H1 (cell line): Measurements from ENCODE around the gene PHLDA1. TPM values are rescaled to one million over a fixed set of nuclear protein-coding genes. Genes with fewer than 3 reads are reported as not detected.

Source experiments
- CTCF ChIA-PET: fragments of 300-600 bp; sonication (Branson Sonifier 250); formaldehyde crosslinking; loops from one replicate; lab custom pipeline; 2021; ENCODE audit not compliant: partially characterized antibody; lab: Charles Lee
- POLR2A ChIA-PET: fragments of 300-600 bp; sonication (Branson Sonifier 250); formaldehyde crosslinking; loops from one replicate; lab custom pipeline; 2021; ENCODE audit warnings: inconsistent platforms; ENCODE audit not compliant: partially characterized antibody; lab: Charles Lee
- DNase-seq, 2 experiments: peaks; one replicate each; pipeline versions ENCODE4 v3.0.0 to v3.0.0-alpha.2; 2010 to 2022; ENCODE audit warnings: low spot score in 2 of 2, low read depth in 1 of 2, mixed read lengths in 1 of 2
- FAIRE-seq: peaks from 2 replicates; lab custom pipeline; 2011; peaks lifted over from hg19 to GRCh38; lab: Jason Lieb, UNC
- H2AFZ ChIP-seq: 2 replicates; pipeline ENCODE4 v1.8.1; 2012; ENCODE audit warnings: low read length, inconsistent platforms
- H2AK5ac ChIP-seq: 2 replicates; pipeline ENCODE4 v1.6.1; 2013; ENCODE audit warnings: low read depth, low read length
- H2BK120ac ChIP-seq: replicated peaks from 2 replicates; pipeline ENCODE3; 2013; ENCODE audit warnings: low read depth, low read length, inconsistent platforms
- H2BK12ac ChIP-seq: 2 replicates; pipeline ENCODE4 v1.6.1; 2013; ENCODE audit warnings: low read depth, low read length
- H2BK15ac ChIP-seq: 2 replicates; pipeline ENCODE4 v1.6.1; 2013; ENCODE audit warnings: low read length
- H2BK20ac ChIP-seq: 2 replicates; pipeline ENCODE4 v1.6.1; 2013; ENCODE audit warnings: low read length
- H2BK5ac ChIP-seq: 2 replicates; pipeline ENCODE4 v1.6.1; 2013; ENCODE audit warnings: low read depth, low read length
- H3K14ac ChIP-seq: 2 replicates; pipeline ENCODE4 v1.6.1; 2013; ENCODE audit warnings: inconsistent platforms; ENCODE audit not compliant: insufficient read length
- H3K18ac ChIP-seq: 2 replicates; pipeline ENCODE4 v1.6.1; 2013; ENCODE audit warnings: low read length; ENCODE audit errors: extremely low read depth
- H3K23ac ChIP-seq: 2 replicates; pipeline ENCODE4 v1.6.1; 2013; ENCODE audit warnings: inconsistent platforms; ENCODE audit not compliant: insufficient read length
- H3K23me2 ChIP-seq: 2 replicates; pipeline ENCODE4 v1.6.1; 2013; ENCODE audit warnings: low read depth, low read length
- H3K27ac ChIP-seq: 2 replicates; pipeline ENCODE4 v1.6.1; 2011; ENCODE audit warnings: low read depth, low read length, inconsistent platforms
- H3K27me3 ChIP-seq, 4 experiments: replicated peaks in 1 of 4; 1 replicate in 1 of 4; 2 replicates in 3 of 4; pipeline versions ENCODE4 v1.6.1 to v1.8.1; 2011 to 2013; ENCODE audit warnings: low read length in 3 of 4, mild to moderate bottlenecking in 3 of 4, inconsistent platforms in 2 of 4, mixed read lengths in 2 of 4, moderate library complexity in 1 of 4; ENCODE audit not compliant: control insufficient read depth in 3 of 4, insufficient read depth in 3 of 4; ENCODE audit errors: extremely low read depth in 1 of 4
- H3K36me3 ChIP-seq, 4 experiments: 2 replicates each; pipeline versions ENCODE4 v1.6.1 to v1.8.1; 2011 to 2013; ENCODE audit warnings: mild to moderate bottlenecking in 4 of 4, low read length in 3 of 4, moderate library complexity in 2 of 4, control low read depth in 1 of 4, inconsistent platforms in 1 of 4; ENCODE audit not compliant: insufficient read depth in 4 of 4, control insufficient read depth in 2 of 4
- H3K4ac ChIP-seq: replicated peaks from 2 replicates; pipeline ENCODE3; 2013; ENCODE audit warnings: low read length, low read depth, mixed read lengths, inconsistent platforms; ENCODE audit not compliant: insufficient read length
- H3K4me1 ChIP-seq, 4 experiments: replicated peaks in 1 of 4; 1 replicate in 1 of 4; 2 replicates in 3 of 4; pipeline versions ENCODE4 v1.6.1 to v1.8.1; 2011 to 2013; ENCODE audit warnings: low read length in 3 of 4, inconsistent platforms in 2 of 4, mixed read lengths in 1 of 4; ENCODE audit not compliant: insufficient read depth in 4 of 4, control insufficient read depth in 3 of 4
- H3K4me2 ChIP-seq, 2 experiments: 2 replicates each; pipeline versions ENCODE4 v1.6.1 to v1.8.1; 2011 to 2013; ENCODE audit warnings: low read depth in 2 of 2, low read length in 2 of 2, control low read depth in 1 of 2, inconsistent platforms in 1 of 2, mild to moderate bottlenecking in 1 of 2; ENCODE audit not compliant: insufficient read depth in 1 of 2
- H3K4me3 ChIP-seq, 4 experiments: fragments of 200-600, 300-600 bp in 1 of 4; sonication (generic), shearing (Covaris generic), sonication (Bioruptor Twin) in 1 of 4; 2 replicates each; pipeline versions ENCODE4 v1.5.1 to v1.8.1; 2011 to 2016; ENCODE audit warnings: low read length in 4 of 4, low read depth in 3 of 4, control low read depth in 2 of 4, inconsistent platforms in 2 of 4, mild to moderate bottlenecking in 2 of 4, mixed read lengths in 1 of 4, moderate library complexity in 1 of 4; ENCODE audit not compliant: insufficient read depth in 2 of 4; ENCODE audit errors: extremely low read depth in 1 of 4
- H3K56ac ChIP-seq: replicated peaks from 2 replicates; pipeline ENCODE3; 2013; ENCODE audit warnings: low read depth, mild to moderate bottlenecking, mixed read lengths, low read length, inconsistent platforms; ENCODE audit not compliant: insufficient read length
- H3K79me1 ChIP-seq: 2 replicates; pipeline ENCODE4 v1.6.1; 2013; ENCODE audit warnings: low read depth, low read length, control low read depth
- H3K79me2 ChIP-seq, 2 experiments: 2 replicates each; pipeline versions ENCODE4 v1.6.1 to v1.8.1; 2012 to 2013; ENCODE audit warnings: low read length in 2 of 2, mild to moderate bottlenecking in 2 of 2, inconsistent platforms in 1 of 2; ENCODE audit not compliant: insufficient read depth in 2 of 2, control insufficient read depth in 1 of 2
- H3K9ac ChIP-seq, 4 experiments: replicated peaks in 1 of 4; 1 replicate in 1 of 4; 2 replicates in 3 of 4; pipeline versions ENCODE4 v1.6.1 to v1.8.1; 2011 to 2013; ENCODE audit warnings: low read depth in 3 of 4, low read length in 3 of 4, control low read depth in 2 of 4, mild to moderate bottlenecking in 2 of 4, moderate library complexity in 2 of 4, inconsistent platforms in 1 of 4; ENCODE audit errors: extremely low read depth in 1 of 4
- H3K9me3 ChIP-seq, 2 experiments: 2 replicates each; pipeline versions ENCODE4 v1.6.1 to v1.8.1; 2012 to 2013; ENCODE audit warnings: mild to moderate bottlenecking in 2 of 2, moderate library complexity in 2 of 2, control low read depth in 1 of 2, inconsistent platforms in 1 of 2, low read depth in 1 of 2, low read length in 1 of 2, mixed read lengths in 1 of 2; ENCODE audit not compliant: insufficient read depth in 2 of 2
- H4K20me1 ChIP-seq, 2 experiments: replicated peaks in 1 of 2; 2 replicates each; pipeline versions ENCODE3 to v1.8.1; 2011 to 2013; ENCODE audit warnings: inconsistent platforms in 2 of 2, low read length in 2 of 2, mild to moderate bottlenecking in 1 of 2; ENCODE audit not compliant: insufficient read depth in 2 of 2, control insufficient read depth in 1 of 2
- H4K5ac ChIP-seq: 2 replicates; pipeline ENCODE4 v1.6.1; 2013; ENCODE audit warnings: low read length, low read depth, mixed read lengths, inconsistent platforms; ENCODE audit not compliant: insufficient read length
- H4K8ac ChIP-seq: 2 replicates; pipeline ENCODE4 v1.8.0; 2013; ENCODE audit warnings: mild to moderate bottlenecking, moderate library complexity, low read length, inconsistent platforms; ENCODE audit not compliant: insufficient read depth; ENCODE audit errors: extremely low read depth
- H4K91ac ChIP-seq: replicated peaks from 2 replicates; pipeline ENCODE3; 2013; ENCODE audit warnings: low read length, mixed read lengths, inconsistent platforms; ENCODE audit not compliant: insufficient read length
- EGR1 ChIP-seq: IDR thresholded peaks from 2 replicates; pipeline ENCODE4 v1.6.1; 2011; ENCODE audit warnings: low read depth, low read length, borderline replicate concordance
- GABPA ChIP-seq: IDR thresholded peaks from 2 replicates; pipeline ENCODE4 v1.6.1; 2011; ENCODE audit warnings: mild to moderate bottlenecking, low read length, moderate library complexity, borderline replicate concordance; ENCODE audit not compliant: insufficient read depth
- HDAC2 ChIP-seq, 2 experiments: fragments of 300-600 bp in 1 of 2; sonication (generic) in 1 of 2; IDR thresholded peaks; 2 replicates each; pipeline ENCODE4 v1.6.1; 2011 to 2012; ENCODE audit warnings: low read depth in 2 of 2, low read length in 2 of 2, mild to moderate bottlenecking in 2 of 2, moderate library complexity in 2 of 2, borderline replicate concordance in 1 of 2, inconsistent platforms in 1 of 2
- MAFK ChIP-seq: IDR thresholded peaks from 2 replicates; pipeline ENCODE4 v1.6.1; 2012; ENCODE audit warnings: low read depth, mild to moderate bottlenecking, improper control_type of control experiment, low read length
- NANOG ChIP-seq: IDR thresholded peaks from 2 replicates; pipeline ENCODE4 v1.6.1; 2011; ENCODE audit warnings: low read length, low read depth, mild to moderate bottlenecking, inconsistent platforms; ENCODE audit not compliant: insufficient read depth, poor library complexity, severe bottlenecking
- POLR2A ChIP-seq, 2 experiments: IDR thresholded peaks; 1 replicate in 1 of 2; 2 replicates in 1 of 2; pipeline ENCODE4 v1.6.1; 2011; ENCODE audit warnings: low read depth in 2 of 2, low read length in 2 of 2, mild to moderate bottlenecking in 2 of 2; ENCODE audit errors: control extremely low read depth in 1 of 2
- RAD21 ChIP-seq, 2 experiments: IDR thresholded peaks in 1 of 2; conservative IDR thresholded peaks in 1 of 2; 2 replicates each; pipeline ENCODE4 v1.6.1; 2011; ENCODE audit warnings: low read depth in 2 of 2, low read length in 2 of 2, improper control_type of control experiment in 1 of 2, inconsistent platforms in 1 of 2, mild to moderate bottlenecking in 1 of 2, moderate library complexity in 1 of 2
- RXRA ChIP-seq: IDR thresholded peaks from 2 replicates; pipeline ENCODE4 v1.6.1; 2011; ENCODE audit warnings: low read depth, mild to moderate bottlenecking, low read length, moderate library complexity; ENCODE audit not compliant: insufficient read depth
- SP2 ChIP-seq: IDR thresholded peaks from 2 replicates; pipeline ENCODE4 v1.6.1; 2012; ENCODE audit warnings: mild to moderate bottlenecking, low read length, inconsistent platforms
- SRF ChIP-seq: IDR thresholded peaks from 2 replicates; pipeline ENCODE4 v1.6.1; 2011; ENCODE audit warnings: mild to moderate bottlenecking, low read depth, low read length, moderate library complexity
- WGBS, 2 experiments: shearing (Covaris generic) in 1 of 2; methylation state at CpG; one replicate each; pipeline versions ENCODE4 v1.1.6 to v1.1.7; 2013 to 2015; ENCODE audit warnings: low lambda C conversion rate in 2 of 2, mixed read lengths in 2 of 2, inconsistent platforms in 1 of 2, low coverage in 1 of 2, missing lambda C conversion rate in 1 of 2; ENCODE audit not compliant: insufficient replicate concordance in 2 of 2, insufficient coverage in 1 of 2, insufficient read length in 1 of 2; ENCODE audit errors: extremely low coverage in 1 of 2, missing lambda C conversion rate in 1 of 2; 5-methylcytosine and 5-hydroxymethylcytosine counted together
- polyA plus RNA-seq, 7 experiments: library from polyadenylated mRNA; depleted of rRNA in 3 of 7; stranded (reverse) in 5 of 7; unstranded in 2 of 7; fragments of >200 nt in 5 of 7; fragments of 200-250 nt in 2 of 7; gene quantifications; 1 replicate in 5 of 7; 2 replicates in 1 of 7; 4 replicates in 1 of 7; pipeline versions ENCODE4 v1.2.1 to v1.2.3, GENCODE V29; 2011 to 2013; ENCODE audit warnings: missing spikeins in 2 of 7, mixed read lengths in 2 of 7
- total RNA-seq: library from RNA; stranded (reverse); fragmentation: NEBNext Ultra II Directional; extraction: Animal tissue kit (Norgen Biotek cat#: 25700); gene quantifications from 2 replicates; pipeline ENCODE4 v1.2.1, GENCODE V29; 2021

The PHLDA1 gene
- total and polyA plus RNA-seq, 2 of the 8 experiments (the other 6 are each of a cell fraction or from before 2014, with no cell fraction given): 18.9 to 19.4 TPM

- Histone ChIP-seq H4K91ac (no peak overlapping the region), H3K9ac (no peak overlapping the region; a peak in 1 of 7 replicates), H3K23ac (no peak overlapping the region), H3K14ac (no peak overlapping the region), H4K20me1 (no peaks in the 10 kb centered on the region), H3K18ac (no peak overlapping the region), H3K4me1 (peaks cover 0 to 3% (median 0%) of the 10 kb centered on the region in 4 experiments; a peak in 1 of 7 replicates), H3K4me3 (no peak overlapping the region), H3K27ac (no peak overlapping the region), H3K79me2 (no peaks in the 10 kb centered on the region), H4K8ac (no peak overlapping the region), H2BK120ac (no peak overlapping the region), H4K5ac (no peak overlapping the region), H3K36me3 (no peaks in the 10 kb centered on the region), H2BK15ac (no peak overlapping the region), H2AK5ac (no peak overlapping the region; the same call in 1 of the 2 replicates), H2BK20ac (0 out of 2 replicates have a peak overlapping the region, but pooled peaks have one; percentile 3), H3K56ac (no peak overlapping the region), H2BK5ac (0 out of 2 replicates have a peak overlapping the region, but pooled peaks have one; percentile 10), H3K4me2 (no peak overlapping the region), H2AFZ (no peak overlapping the region), H3K4ac (no peak overlapping the region), H3K9me3 (no peaks in the 10 kb centered on the region), H3K79me1 (no peaks in the 10 kb centered on the region), H2BK12ac (peak overlapping the region; percentile 71; the same call in 1 of the 2 replicates), H3K27me3 (no peaks in the 10 kb centered on the region), H3K23me2 (no peaks in the 10 kb centered on the region)
- no peak for DNase-seq
- no peak for FAIRE-seq
- ChIA-PET CTCF (interaction anchor here (1.0 kb wide), 1 partner anchor 71 kb away, joined by 3 read pairs; no protein-coding TSS in a partner anchor), POLR2A (interaction anchor here (1.1 kb wide), 1 partner anchor 15 kb away, joined by 3 read pairs; no protein-coding TSS in a partner anchor)
- WGBS, 2 experiments: 85% methylated on average over 7 of the region's 7 CpGs; no CpG with 5 or more reads in 1 of the 2 experiments
- TF ChIP-seq SP2 (no peak), EGR1 (no peak), RAD21 (IDR thresholded peaks at IDR 0.05 in 1 of 2, conservative IDR thresholded peaks at IDR 0.05 in 1 of 2; ENCODE audit: low read depth in 2 of 2, low read length in 2 of 2) (no peak), NANOG (no peak), POLR2A (IDR thresholded peaks at IDR 0.05; ENCODE audit: control extremely low read depth in 1 of 2, low read depth in 2 of 2, low read length in 2 of 2) (no peak), HDAC2 (IDR thresholded peaks at IDR 0.05; ENCODE audit: borderline replicate concordance in 1 of 2, low read depth in 2 of 2, low read length in 2 of 2) (no peak), SRF (no peak), MAFK (no peak), GABPA (no peak), RXRA (no peak)
Measured at GRCh38 chr12:75984577-75985182, 46.9 kb downstream of the PHLDA1 start.
